Spleen (tissue), 11 donors: Measurements from ENCODE around the gene PKIB. TPM values are rescaled to one million over a fixed set of nuclear protein-coding genes. Genes with fewer than 3 reads are reported as not detected.

Source experiments
- DNase-seq: peaks from one replicate; pipeline ENCODE4 v3.0.0-alpha.2; 2020
- H3K27ac ChIP-seq, 8 donors: fragments of 200-600 bp; sonication (generic) in 7 of 8; 1 replicate in 4 of 8; 2 replicates in 4 of 8; pipeline versions ENCODE4 v1.5.0 to v1.8.0; 2016 to 2021; ENCODE audit warnings: inconsistent platforms in 4 of 8, mild to moderate bottlenecking in 4 of 8, moderate library complexity in 1 of 8
- H3K27me3 ChIP-seq, 7 donors: fragments of 200-600 bp; sonication (generic) in 6 of 7; replicated peaks in 1 of 7; 1 replicate in 4 of 7; 2 replicates in 3 of 7; pipeline versions ENCODE4 v1.5.0 to v1.8.0; 2016 to 2021; ENCODE audit warnings: inconsistent platforms in 3 of 7, mild to moderate bottlenecking in 1 of 7
- H3K36me3 ChIP-seq, 6 donors: fragments of 200-600 bp; sonication (generic) in 5 of 6; 1 replicate in 4 of 6; 2 replicates in 2 of 6; pipeline versions ENCODE4 v1.5.0 to v1.8.0; 2016 to 2021; ENCODE audit warnings: inconsistent platforms in 2 of 6
- H3K4me1 ChIP-seq, 6 donors: fragments of 200-600 bp; sonication (generic) in 5 of 6; 1 replicate in 3 of 6; 2 replicates in 3 of 6; pipeline versions ENCODE4 v1.5.0 to v1.8.0; 2016 to 2021; ENCODE audit warnings: inconsistent platforms in 3 of 6
- H3K4me3 ChIP-seq, 8 donors: fragments of 200-600 bp; sonication (generic) in 7 of 8; 1 replicate in 4 of 8; 2 replicates in 4 of 8; pipeline versions ENCODE4 v1.5.0 to v1.8.0; 2016 to 2021; ENCODE audit warnings: inconsistent platforms in 4 of 8, mild to moderate bottlenecking in 4 of 8, moderate library complexity in 2 of 8
- H3K9me3 ChIP-seq, 8 donors: fragments of 200-600 bp; sonication (generic) in 7 of 8; 1 replicate in 4 of 8; 2 replicates in 4 of 8; pipeline versions ENCODE4 v1.5.0 to v1.8.0; 2016 to 2021; ENCODE audit warnings: inconsistent platforms in 4 of 8
- CTCF ChIP-seq, 11 experiments: fragments of 200-600 bp in 7 of 11; fragments of 450-650 bp in 4 of 11; sonication (generic) in 4 of 11; IDR thresholded peaks in 8 of 11; conservative IDR thresholded peaks in 3 of 11; 1 replicate in 7 of 11; 2 replicates in 4 of 11; pipeline versions ENCODE4 v1.4.0 to v1.8.0; 2016 to 2021; ENCODE audit warnings: antibody characterized with exemption in 11 of 11, inconsistent platforms in 4 of 11, mild to moderate bottlenecking in 1 of 11
- POLR2A ChIP-seq, 3 donors: fragments of 450-650 bp; IDR thresholded peaks; one replicate each; pipeline ENCODE4 v1.5.1; 2017; ENCODE audit warnings: antibody characterized with exemption in 3 of 3, mild to moderate bottlenecking in 1 of 3
- POLR2AphosphoS5 ChIP-seq, 3 donors: sonication (generic); formaldehyde crosslinking; IDR thresholded peaks; one replicate each; pipeline ENCODE4 v1.5.1; 2017; ENCODE audit warnings: antibody characterized with exemption in 3 of 3
- WGBS, 5 donors: extraction: QIAGEN DNeasy Blood & Tissue Kit in 3 of 5; methylation state at CpG; one replicate each; pipeline versions ENCODE4 v1.1.5 to v1.1.7; 2013 to 2018; 5-methylcytosine and 5-hydroxymethylcytosine counted together
- intact Hi-C: fragments of 100-400 bp; cut with DNase I; formaldehyde crosslinking; loops from one replicate; pipeline ENCODE4 v1.15.0; 2023; ENCODE audit warnings: low total_unique reads
- polyA plus RNA-seq, 3 donors: library from polyadenylated mRNA; stranded (reverse); fragments of 200-250 nt; gene quantifications; one replicate each; pipeline ENCODE4 v1.2.1, GENCODE V29; 2013
- total RNA-seq, 7 donors: library from RNA; depleted of rRNA in 3 of 7; stranded (reverse); fragments of >200 nt in 3 of 7; fragmentation: NEBNext Ultra II Directional in 4 of 7; extraction: Animal tissue kit (Norgen Biotek cat#: 25700) in 4 of 7; gene quantifications; one replicate each; pipeline versions ENCODE4 v1.1.0 to v1.2.1, GENCODE V29; 2016 to 2021
- donor health status: healthy with polysubstance abuse.
- donor health status: DM: no; HTN: no; CAD: no; lungs with moderate emphysema.
- donor health status: DM: no; HTN: no; CAD: no.
- donor health status: Bipolar disorder and iron deficiency.
- donor health status: healthy.
- donor health status: DM: no; HTN: no; CAD: no.
- donor health status: DM: yes; HTN: yes; CAD: no.

The PKIB gene
- total and polyA plus RNA-seq, 10 donors, result 0.85 to 3.0 (median 1.4) TPM; not detected in 2

- H3K9me3 ChIP-seq, result no peaks in the 10 kb centered on the region
- DNase-seq, result no peak
- intact Hi-C loops, result no loop called here
- no peak for TF ChIP-seq POLR2A (IDR thresholded peaks at IDR 0.05)
- TF ChIP-seq CTCF (IDR thresholded peaks at IDR 0.05 in 8 of 11, conservative IDR thresholded peaks at IDR 0.05 in 3 of 11), result no peak
- no peak for TF ChIP-seq POLR2AphosphoS5 (IDR thresholded peaks at IDR 0.05)
- H3K4me1 ChIP-seq, result no peaks in the 10 kb centered on the region
- no peaks in the 10 kb centered on the region for H3K27me3 ChIP-seq
- 85 to 100% (median 87%) methylated on average over 1 of the region's 1 CpG for WGBS, 5 donors
- H3K36me3 ChIP-seq, result no peaks in the 10 kb centered on the region
- no peak overlapping the region for H3K27ac ChIP-seq
- no peak overlapping the region for H3K4me3 ChIP-seq
Measured at GRCh38 chr6:122677406-122677805, 67.2 kb downstream of the PKIB start.

GRCh38 chr6:122678841-122679240 is 68.6 kb downstream of the PKIB start:
- Histone ChIP-seq H3K27ac (no peak overlapping the region), H3K4me1 (no peaks in the 10 kb centered on the region), H3K36me3 (no peaks in the 10 kb centered on the region), H3K4me3 (no peak overlapping the region), H3K9me3 (no peaks in the 10 kb centered on the region), H3K27me3 (no peaks in the 10 kb centered on the region)
- no peak for TF ChIP-seq CTCF (IDR thresholded peaks at IDR 0.05 in 8 of 11, conservative IDR thresholded peaks at IDR 0.05 in 3 of 11)
- TF ChIP-seq POLR2A (IDR thresholded peaks at IDR 0.05), result no peak
- TF ChIP-seq POLR2AphosphoS5 (IDR thresholded peaks at IDR 0.05), result no peak
- no peak for DNase-seq
- intact Hi-C loops, result no loop called here
- 62 to 79% (median 73%) methylated on average over 3 of the region's 3 CpGs for WGBS, 5 donors

DNA sequence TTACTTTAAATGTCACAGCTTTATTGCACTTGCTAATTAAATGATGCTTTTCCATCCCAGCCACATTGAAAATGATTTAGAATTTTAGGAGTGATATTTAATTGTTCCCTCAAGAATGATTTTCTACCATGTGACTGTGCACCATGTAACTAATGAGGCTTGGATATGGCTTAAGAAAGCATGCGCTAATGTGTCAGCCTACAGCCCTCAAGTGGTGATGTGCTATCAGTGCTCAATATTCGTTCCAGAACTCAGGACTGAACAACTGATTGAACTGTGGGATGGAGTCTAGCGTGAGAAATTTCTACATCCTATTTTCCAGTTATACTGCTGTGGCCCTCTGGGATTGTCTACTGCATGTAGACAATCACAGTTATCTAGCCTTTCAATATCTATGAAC is 71.5 kb downstream of the PKIB start:
- WGBS, 5 donors, result 82 to 97% (median 89%) methylated on average over 3 of the region's 3 CpGs
- no peak for DNase-seq
- H3K36me3 ChIP-seq, result no peaks in the 10 kb centered on the region
- intact Hi-C loops, result no loop called here
- no peak overlapping the region for H3K4me3 ChIP-seq
- TF ChIP-seq CTCF (IDR thresholded peaks at IDR 0.05 in 8 of 11, conservative IDR thresholded peaks at IDR 0.05 in 3 of 11) (no peak), POLR2A (IDR thresholded peaks at IDR 0.05) (no peak), POLR2AphosphoS5 (IDR thresholded peaks at IDR 0.05) (no peak)
- H3K27me3 ChIP-seq, result no peaks in the 10 kb centered on the region
- H3K9me3 ChIP-seq, result no peaks in the 10 kb centered on the region
- H3K27ac ChIP-seq, result no peak overlapping the region
- H3K4me1 ChIP-seq, result no peaks in the 10 kb centered on the region

- no peak for TF ChIP-seq CTCF (IDR thresholded peaks at IDR 0.05 in 8 of 11, conservative IDR thresholded peaks at IDR 0.05 in 3 of 11)
- TF ChIP-seq POLR2A (IDR thresholded peaks at IDR 0.05), result no peak
- no peak for TF ChIP-seq POLR2AphosphoS5 (IDR thresholded peaks at IDR 0.05)
- intact Hi-C loops, result no loop called here
- Histone ChIP-seq H3K27ac (no peak overlapping the region), H3K27me3 (no peaks in the 10 kb centered on the region), H3K4me3 (no peak overlapping the region), H3K4me1 (no peaks in the 10 kb centered on the region), H3K9me3 (no peaks in the 10 kb centered on the region), H3K36me3 (no peaks in the 10 kb centered on the region)
- WGBS, 5 donors, result 66 to 76% (median 68%) methylated on average over 1 of the region's 1 CpG
- no peak for DNase-seq
Measured at GRCh38 chr6:122683989-122684651, 73.9 kb downstream of the PKIB start.
